ENCODE results near the gene GABRP.

- TF ChIP-seq CTCF (tag by site-specific recombination; IDR thresholded peaks at IDR 0.05) (no peak), ELK4 (IDR thresholded peaks at IDR 0.05; ENCODE audit: borderline replicate concordance, low read depth, low read length) (no peak), ZNF513 (tag by site-specific recombination; IDR thresholded peaks at IDR 0.05) (no peak), ZNF184 (tag by site-specific recombination; IDR thresholded peaks at IDR 0.05) (no peak), PRDM4 (tag by site-specific recombination; IDR thresholded peaks at IDR 0.05) (no peak), ZNF311 (tag by site-specific recombination; IDR thresholded peaks at IDR 0.05; ENCODE audit: borderline replicate concordance) (no peak), KLF16 (tag by site-specific recombination; IDR thresholded peaks at IDR 0.05) (no peak), PRDM10 (tag by site-specific recombination; IDR thresholded peaks at IDR 0.05) (no peak), ZNF658 (tag by site-specific recombination; IDR thresholded peaks at IDR 0.05) (no peak), ZNF335 (tag by site-specific recombination; conservative IDR thresholded peaks at IDR 0.05) (no peak), ZNF140 (tag by site-specific recombination; IDR thresholded peaks at IDR 0.05) (no peak), BCL6B (tag by site-specific recombination; IDR thresholded peaks at IDR 0.05) (no peak)
These were observed 48.7 kb downstream of the GABRP start for GRCh38 chr5:170832241-170832640.

Measured in HEK293 (cell line).